ENCODE data around the gene ODC1. TPM values are rescaled to one million over a fixed set of nuclear protein-coding genes. Genes with fewer than 3 reads are reported as not detected.

Gene ODC1
- total RNA-seq, 1 donor from 2014 or later, result 85.3 TPM

GRCh38 chr2:10402062-10402585, 46.0 kb downstream of the ODC1 start:
- DNase-seq (ENCODE audit: low spot score), result no peak

GRCh38 chr2:10400978-10401951, 46.9 kb downstream of the ODC1 start:
- no peak for DNase-seq (ENCODE audit: low spot score)

DNA sequence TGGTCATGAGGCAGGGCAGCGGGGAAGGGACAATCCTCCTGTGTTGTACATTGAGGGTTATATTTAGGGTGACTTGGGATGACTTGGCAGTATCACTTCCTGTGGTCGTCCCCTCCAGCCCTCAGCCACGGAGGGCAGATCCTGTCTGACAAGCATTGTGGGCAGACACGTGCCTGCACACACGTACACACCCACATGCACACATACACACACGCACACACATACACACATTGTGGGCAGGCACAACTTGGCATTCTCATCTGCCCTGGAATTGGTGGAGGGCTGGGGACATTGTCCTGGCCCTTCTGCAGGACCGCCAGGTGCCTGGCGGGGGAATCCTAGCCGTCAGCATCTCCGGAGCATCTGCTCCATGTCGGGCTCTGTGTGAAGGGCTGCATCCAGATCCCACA, 47.6 kb downstream of the ODC1 start:
- DNase-seq (ENCODE audit: low spot score), result no peak

- DNase-seq (ENCODE audit: low spot score), result no peak
Observed at GRCh38 chr2:10400002-10400401, 48.1 kb downstream of the ODC1 start.

GRCh38 chr2:10399358-10399757, 48.8 kb downstream of the ODC1 start:
- no peak for DNase-seq (ENCODE audit: low spot score)

DNA sequence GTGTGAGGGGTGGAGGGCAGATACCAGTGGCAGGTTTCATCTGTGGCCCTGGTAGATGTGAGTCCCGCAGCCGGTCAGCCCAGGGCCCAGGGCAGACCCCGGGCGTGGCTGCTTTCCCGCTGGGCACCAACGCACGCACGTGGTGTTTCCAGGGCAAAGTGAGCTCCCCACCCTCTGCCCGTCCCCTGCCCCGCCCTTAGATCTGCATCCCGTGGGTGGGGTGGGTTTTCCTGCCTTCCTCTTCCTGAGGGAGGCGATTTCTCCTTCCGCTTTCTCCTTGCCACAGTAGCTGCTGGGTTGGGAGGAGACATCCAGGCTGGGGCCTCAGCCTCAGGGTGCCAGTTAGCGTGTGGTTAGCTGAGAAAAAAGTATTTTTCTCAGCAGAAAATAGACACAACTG, 49.6 kb downstream of the ODC1 start:
- DNase-seq (ENCODE audit: low spot score), result peak; percentile 59

DNA sequence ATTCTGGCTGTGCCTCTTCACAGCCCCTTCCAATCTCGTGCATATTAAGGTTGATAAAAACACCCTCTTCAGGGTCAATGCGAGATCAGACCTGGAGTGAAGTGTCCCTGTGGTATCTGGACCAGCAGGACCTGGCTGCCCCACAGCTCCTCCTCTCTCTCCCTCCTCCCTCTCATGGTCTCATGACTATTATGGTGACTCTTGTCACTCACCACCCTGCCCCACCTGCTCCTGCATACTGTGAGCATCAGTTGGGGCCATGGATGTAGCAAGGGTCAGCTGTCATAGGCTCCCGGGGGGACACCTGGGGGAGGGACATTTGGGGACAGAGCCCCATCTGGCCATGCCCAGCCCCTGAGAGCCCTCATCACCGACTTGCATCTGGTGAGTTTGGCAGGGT, 50.2 kb downstream of the ODC1 start:
- no peak for DNase-seq (ENCODE audit: low spot score)

DNA sequence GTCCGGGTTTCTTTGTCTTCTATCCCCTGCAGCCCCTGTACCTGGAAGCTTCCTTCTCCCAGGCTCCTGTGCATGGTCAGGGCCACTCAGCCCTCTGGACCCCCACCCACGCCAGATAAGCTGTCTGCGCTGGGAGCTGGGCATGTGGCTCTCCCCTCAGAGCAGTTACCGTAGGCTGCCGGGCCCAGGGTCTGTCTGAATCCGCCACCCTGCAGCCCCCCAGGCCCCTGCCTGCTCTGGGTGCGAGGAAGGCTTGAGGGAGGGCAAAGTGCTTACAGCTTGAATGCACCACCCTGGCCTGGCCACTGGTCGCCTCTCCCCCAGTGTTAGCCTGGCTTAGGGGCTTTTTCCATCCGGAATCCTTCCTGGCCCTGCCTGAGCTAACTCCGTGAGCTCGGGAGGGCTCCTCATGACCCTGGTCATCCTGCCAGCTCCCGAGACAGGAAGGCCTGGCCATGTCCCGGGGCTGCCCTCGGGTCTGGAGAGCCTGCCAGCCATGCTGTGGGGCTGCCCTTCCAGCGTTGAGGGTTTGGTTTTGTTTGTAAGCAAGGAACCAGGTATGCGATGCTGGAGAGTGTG, 50.7 kb downstream of the ODC1 start:
- DNase-seq (ENCODE audit: low spot score), result no peak

GRCh38 chr2:10396464-10396863, 51.7 kb downstream of the ODC1 start:
- no peak for DNase-seq (ENCODE audit: low spot score)

- DNase-seq (ENCODE audit: low spot score), result no peak
Observed at GRCh38 chr2:10395893-10396292, 52.2 kb downstream of the ODC1 start.

DNA sequence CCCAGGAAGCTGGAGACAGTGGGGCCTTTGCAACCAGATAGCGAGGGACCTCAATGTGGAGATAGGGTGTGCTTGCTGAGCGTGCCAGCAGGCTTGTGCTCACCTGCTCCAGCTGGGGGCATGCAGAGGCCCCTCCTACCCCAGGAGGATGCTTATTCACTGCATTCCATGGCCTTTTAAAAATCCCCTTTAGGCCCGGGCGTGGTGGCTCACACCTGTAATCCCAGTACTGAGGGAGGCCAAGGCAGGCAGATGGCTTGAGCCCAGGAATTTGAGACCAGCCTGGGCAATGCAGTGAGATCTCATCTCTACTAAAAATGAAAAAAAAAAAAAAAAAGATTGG, 54.5 kb downstream of the ODC1 start:
- no peak for DNase-seq (ENCODE audit: low spot score)

DNA sequence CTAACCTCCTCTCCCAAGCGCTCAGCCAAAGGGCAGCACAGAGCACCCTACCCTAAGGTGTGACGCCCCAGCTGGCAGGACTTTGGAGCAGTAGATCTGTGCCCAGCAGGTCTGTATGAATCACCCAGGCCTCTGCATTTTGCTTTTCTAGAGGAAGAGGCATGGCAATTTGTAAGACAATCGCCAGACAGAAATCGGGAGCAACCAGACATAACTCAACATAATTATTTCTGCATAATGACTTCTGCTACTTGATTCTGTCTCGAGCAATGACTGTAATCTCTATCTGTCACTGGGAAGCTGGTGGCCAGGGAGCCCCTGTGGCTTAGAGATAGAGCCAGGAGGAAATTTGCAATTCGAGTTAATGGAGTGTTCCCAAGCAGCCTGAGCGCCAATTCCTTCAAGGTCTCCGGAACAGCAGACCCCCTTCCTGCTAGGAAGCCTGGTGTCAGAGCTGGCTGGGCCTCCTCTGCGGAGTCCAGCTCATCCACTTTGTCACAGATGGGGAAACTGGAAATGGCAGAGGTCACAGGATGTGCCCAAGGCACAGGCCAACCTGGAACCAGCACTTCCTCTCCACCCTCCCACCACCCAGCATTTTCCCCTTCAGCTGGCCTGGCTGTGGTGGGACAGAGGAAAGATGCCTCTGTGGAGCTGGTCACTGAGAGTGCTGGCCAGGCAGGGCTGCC, 55.0 kb downstream of the ODC1 start:
- no peak for DNase-seq (ENCODE audit: low spot score)

DNA sequence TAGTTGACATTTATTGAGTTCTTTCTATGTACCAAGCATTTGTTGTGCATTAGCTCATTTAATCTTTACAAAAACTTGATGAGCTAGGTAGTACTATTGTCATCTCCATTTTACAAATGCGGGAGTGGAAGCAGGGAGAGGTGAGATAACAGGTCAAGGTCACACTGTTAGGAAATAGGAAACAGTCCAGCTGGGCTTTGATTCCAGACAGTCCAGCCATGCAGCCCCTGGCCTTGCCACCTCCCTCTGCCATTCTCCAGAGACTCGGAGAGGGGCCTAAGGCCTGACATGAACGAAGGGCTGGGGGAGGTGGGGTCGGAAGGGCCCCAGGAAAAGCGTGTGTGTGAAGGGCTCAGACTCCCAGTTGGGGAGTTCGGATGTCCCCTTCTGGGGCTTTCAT, 55.6 kb downstream of the ODC1 start:
- DNase-seq (ENCODE audit: low spot score), result no peak

DNA sequence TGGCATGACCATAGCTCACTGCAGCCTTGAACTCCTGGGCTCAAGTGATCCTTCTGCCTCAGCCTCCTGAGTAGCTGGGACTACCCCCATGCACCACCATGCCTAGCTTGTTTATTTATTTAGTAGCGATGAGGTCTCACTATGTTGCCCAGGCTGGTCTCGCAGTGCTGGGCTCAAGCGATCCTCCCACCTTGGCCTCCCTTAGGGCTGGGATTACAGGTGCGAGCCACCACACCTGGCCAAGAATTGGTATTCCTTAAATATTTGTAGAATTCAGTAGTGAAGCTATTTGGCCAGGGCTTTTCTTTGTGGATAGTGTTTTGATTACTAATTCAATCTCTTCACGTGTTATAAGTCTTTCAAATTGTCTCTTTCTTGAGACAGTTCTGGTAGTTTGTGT, 56.0 kb downstream of the ODC1 start:
- no peak for DNase-seq (ENCODE audit: low spot score)

DNA sequence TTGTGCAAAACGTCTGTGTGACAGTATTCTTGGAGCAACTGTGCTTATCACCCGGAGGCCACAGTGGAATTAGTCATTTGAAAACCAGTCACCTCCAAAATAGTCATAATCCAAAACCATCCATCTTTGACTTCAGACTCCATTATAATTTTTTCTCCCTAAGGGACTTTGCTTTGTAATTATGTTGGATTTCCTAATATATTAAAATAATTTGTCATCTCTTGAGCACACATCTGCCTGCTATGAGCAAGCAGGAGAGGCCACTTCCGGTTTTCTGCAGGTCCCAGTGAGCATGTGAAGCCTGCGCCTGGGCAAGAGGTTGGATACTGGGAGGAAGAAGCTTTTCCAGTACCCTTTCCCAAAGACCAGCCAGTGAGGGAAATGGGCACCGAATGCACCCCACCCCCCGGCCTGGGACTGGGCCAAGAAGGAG, 57.7 kb downstream of the ODC1 start:
- DNase-seq (ENCODE audit: low spot score), result no peak

Other genes starting within 250 kb of the ODC1 start
- gene HPCAL1, start 145.4 kb downstream of the ODC1 start, total RNA-seq, result 17.5 TPM
- 30.4 TPM for gene NOL10, start 241.6 kb upstream of the ODC1 start, total RNA-seq